Measurements from ENCODE around the gene SOX6. TPM values are rescaled to one million over a fixed set of nuclear protein-coding genes. Genes with fewer than 3 reads are reported as not detected.
A peak's percentile ranks its signal among the peaks of the same experiment; 100 is the strongest.

The SOX6 gene
- polyA plus RNA-seq, 1 donor (not counting 4 experiments of a cell fraction or from before 2014, with no cell fraction given): 6.0 TPM

DNA sequence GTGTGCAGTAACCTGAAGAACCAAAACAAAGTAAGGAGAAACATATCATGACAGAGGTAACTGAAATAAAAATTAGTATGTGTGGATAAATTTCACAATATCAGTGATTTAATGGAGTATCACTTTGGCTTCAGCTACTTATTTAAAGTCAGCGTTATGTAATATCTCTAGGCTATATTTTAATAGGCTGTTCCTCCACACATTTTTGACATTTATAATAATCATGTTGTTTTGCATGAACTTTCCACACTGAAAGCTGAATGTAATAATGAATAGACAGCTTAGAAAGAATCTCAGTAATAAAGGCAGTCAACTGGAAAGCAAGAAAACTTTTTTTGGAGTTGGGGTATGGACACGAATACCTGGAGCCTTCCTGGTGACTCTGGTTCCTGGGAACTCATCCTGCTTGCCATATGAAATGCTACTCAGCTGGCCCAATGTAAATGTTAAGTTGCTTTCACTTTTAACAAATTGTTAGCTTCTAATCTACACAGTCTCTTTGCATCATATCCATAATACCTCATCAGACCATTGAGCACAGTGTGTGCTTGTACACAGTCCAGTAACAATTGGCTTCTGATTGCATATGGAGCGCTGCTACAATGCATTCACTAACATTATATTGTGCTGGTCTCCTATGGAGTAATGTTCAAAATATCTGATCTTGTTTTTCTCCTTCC, 257.7 kb downstream of the SOX6 start:
- peak overlapping the region; percentile 74 for H2AFZ ChIP-seq (ENCODE audit: control insufficient read depth, low read length)
- DNase-seq (ENCODE audit: low read depth, low spot score) (no peak), FAIRE-seq (peak; percentile 60)
- no peaks in the 10 kb centered on the region for H3K9me1 ChIP-seq (ENCODE audit: control insufficient read depth, extremely low read depth, insufficient read depth, low read length)
- H3K27me3 ChIP-seq (ENCODE audit: control insufficient read depth, extremely low read depth, insufficient read depth, low read length): no peaks in the 10 kb centered on the region
- no peaks in the 10 kb centered on the region for H3K9me3 ChIP-seq (ENCODE audit: control insufficient read depth, low read depth, low read length)
- TF ChIP-seq EZH2 (IDR thresholded peaks at IDR 0.05; ENCODE audit: low read length): no peak
- TF ChIP-seq, protein P1, sequence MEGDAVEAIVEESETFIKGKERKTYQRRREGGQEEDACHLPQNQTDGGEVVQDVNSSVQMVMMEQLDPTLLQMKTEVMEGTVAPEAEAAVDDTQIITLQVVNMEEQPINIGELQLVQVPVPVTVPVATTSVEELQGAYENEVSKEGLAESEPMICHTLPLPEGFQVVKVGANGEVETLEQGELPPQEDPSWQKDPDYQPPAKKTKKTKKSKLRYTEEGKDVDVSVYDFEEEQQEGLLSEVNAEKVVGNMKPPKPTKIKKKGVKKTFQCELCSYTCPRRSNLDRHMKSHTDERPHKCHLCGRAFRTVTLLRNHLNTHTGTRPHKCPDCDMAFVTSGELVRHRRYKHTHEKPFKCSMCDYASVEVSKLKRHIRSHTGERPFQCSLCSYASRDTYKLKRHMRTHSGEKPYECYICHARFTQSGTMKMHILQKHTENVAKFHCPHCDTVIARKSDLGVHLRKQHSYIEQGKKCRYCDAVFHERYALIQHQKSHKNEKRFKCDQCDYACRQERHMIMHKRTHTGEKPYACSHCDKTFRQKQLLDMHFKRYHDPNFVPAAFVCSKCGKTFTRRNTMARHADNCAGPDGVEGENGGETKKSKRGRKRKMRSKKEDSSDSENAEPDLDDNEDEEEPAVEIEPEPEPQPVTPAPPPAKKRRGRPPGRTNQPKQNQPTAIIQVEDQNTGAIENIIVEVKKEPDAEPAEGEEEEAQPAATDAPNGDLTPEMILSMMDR (optimal IDR thresholded peaks at IDR 0.05 in 1 of 3, IDR thresholded peaks at IDR 0.05 in 1 of 3, conservative IDR thresholded peaks at IDR 0.05 in 1 of 3; ENCODE audit: extremely low read depth in 1 of 3, insufficient read depth in 2 of 3, low read length in 3 of 3): no peak
- peak overlapping the region; percentile 53 for H3K27ac ChIP-seq (ENCODE audit: control insufficient read depth, insufficient read depth, low read length)
- H3K36me3 ChIP-seq (ENCODE audit: control insufficient read depth in 2 of 2, extremely low read depth in 1 of 2, insufficient read depth in 2 of 2, low read length in 2 of 2): no peaks in the 10 kb centered on the region
- H3K79me2 ChIP-seq (ENCODE audit: control insufficient read depth, insufficient read depth, low read length): no peaks in the 10 kb centered on the region
- dilution Hi-C loops (cut with MboI; ENCODE audit: extremely low pct_ligation_motif_present, low sequenced_read_pairs): no loop called here
- no peak overlapping the region for H3K9ac ChIP-seq (ENCODE audit: control insufficient read depth, extremely low read depth, insufficient read depth, low read length)
- H3K4me1 ChIP-seq (ENCODE audit: control insufficient read depth, extremely low read depth, insufficient read depth, low read length): peaks cover 46% of the 10 kb centered on the region
- no peaks in the 10 kb centered on the region for H4K20me1 ChIP-seq (ENCODE audit: control insufficient read depth, extremely low read depth, insufficient read depth, low read length)
- H3K4me2 ChIP-seq (ENCODE audit: control insufficient read depth, extremely low read depth, insufficient read depth, low read depth, low read length): peak overlapping the region; percentile 62
- H3K4me3 ChIP-seq (ENCODE audit: control insufficient read depth in 2 of 3, extremely low read depth in 1 of 3, insufficient read depth in 2 of 3, low read depth in 1 of 3, low read length in 3 of 3): peak overlapping the region in 1 of 3 experiments; percentile 16

- peaks cover 46% of the 10 kb centered on the region for H3K4me1 ChIP-seq (ENCODE audit: control insufficient read depth, extremely low read depth, insufficient read depth, low read length)
- peak; percentile 61 for DNase-seq (ENCODE audit: low read depth, low spot score)
- peak overlapping the region; percentile 56 for H3K27ac ChIP-seq (ENCODE audit: control insufficient read depth, insufficient read depth, low read length)
- H3K27me3 ChIP-seq (ENCODE audit: control insufficient read depth, extremely low read depth, insufficient read depth, low read length): no peaks in the 10 kb centered on the region
- peak; percentile 100 for FAIRE-seq
- dilution Hi-C loops (cut with MboI; ENCODE audit: extremely low pct_ligation_motif_present, low sequenced_read_pairs): no loop called here
- no peaks in the 10 kb centered on the region for H3K9me1 ChIP-seq (ENCODE audit: control insufficient read depth, extremely low read depth, insufficient read depth, low read length)
- no peaks in the 10 kb centered on the region for H3K36me3 ChIP-seq (ENCODE audit: control insufficient read depth in 2 of 2, extremely low read depth in 1 of 2, insufficient read depth in 2 of 2, low read length in 2 of 2)
- peak overlapping the region; percentile 1 for H3K9ac ChIP-seq (ENCODE audit: control insufficient read depth, extremely low read depth, insufficient read depth, low read length)
- no peak for TF ChIP-seq EZH2 (IDR thresholded peaks at IDR 0.05; ENCODE audit: low read length)
- TF ChIP-seq, protein P1 (optimal IDR thresholded peaks at IDR 0.05 in 1 of 3, IDR thresholded peaks at IDR 0.05 in 1 of 3, conservative IDR thresholded peaks at IDR 0.05 in 1 of 3; ENCODE audit: extremely low read depth in 1 of 3, insufficient read depth in 2 of 3, low read length in 3 of 3): no peak
- H2AFZ ChIP-seq (ENCODE audit: control insufficient read depth, low read length): no peak overlapping the region
- H3K4me3 ChIP-seq (ENCODE audit: control insufficient read depth in 2 of 3, extremely low read depth in 1 of 3, insufficient read depth in 2 of 3, low read depth in 1 of 3, low read length in 3 of 3): peak overlapping the region in 2 of 3 experiments; percentile 7 to 25
- no peaks in the 10 kb centered on the region for H3K9me3 ChIP-seq (ENCODE audit: control insufficient read depth, low read depth, low read length)
- H3K4me2 ChIP-seq (ENCODE audit: control insufficient read depth, extremely low read depth, insufficient read depth, low read depth, low read length): peak overlapping the region; percentile 62
- no peaks in the 10 kb centered on the region for H4K20me1 ChIP-seq (ENCODE audit: control insufficient read depth, extremely low read depth, insufficient read depth, low read length)
- no peaks in the 10 kb centered on the region for H3K79me2 ChIP-seq (ENCODE audit: control insufficient read depth, insufficient read depth, low read length)
These were observed 258.8 kb downstream of the SOX6 start for GRCh38 chr11:16097543-16097942.

Data from keratinocyte (primary cell).